ENCODE measurements around the gene CACNA2D3. TPM values are rescaled to one million over a fixed set of nuclear protein-coding genes. Genes with fewer than 3 reads are reported as not detected.

Gene CACNA2D3
- total RNA-seq, 1 donor from 2014 or later = 35.5 TPM

DNA sequence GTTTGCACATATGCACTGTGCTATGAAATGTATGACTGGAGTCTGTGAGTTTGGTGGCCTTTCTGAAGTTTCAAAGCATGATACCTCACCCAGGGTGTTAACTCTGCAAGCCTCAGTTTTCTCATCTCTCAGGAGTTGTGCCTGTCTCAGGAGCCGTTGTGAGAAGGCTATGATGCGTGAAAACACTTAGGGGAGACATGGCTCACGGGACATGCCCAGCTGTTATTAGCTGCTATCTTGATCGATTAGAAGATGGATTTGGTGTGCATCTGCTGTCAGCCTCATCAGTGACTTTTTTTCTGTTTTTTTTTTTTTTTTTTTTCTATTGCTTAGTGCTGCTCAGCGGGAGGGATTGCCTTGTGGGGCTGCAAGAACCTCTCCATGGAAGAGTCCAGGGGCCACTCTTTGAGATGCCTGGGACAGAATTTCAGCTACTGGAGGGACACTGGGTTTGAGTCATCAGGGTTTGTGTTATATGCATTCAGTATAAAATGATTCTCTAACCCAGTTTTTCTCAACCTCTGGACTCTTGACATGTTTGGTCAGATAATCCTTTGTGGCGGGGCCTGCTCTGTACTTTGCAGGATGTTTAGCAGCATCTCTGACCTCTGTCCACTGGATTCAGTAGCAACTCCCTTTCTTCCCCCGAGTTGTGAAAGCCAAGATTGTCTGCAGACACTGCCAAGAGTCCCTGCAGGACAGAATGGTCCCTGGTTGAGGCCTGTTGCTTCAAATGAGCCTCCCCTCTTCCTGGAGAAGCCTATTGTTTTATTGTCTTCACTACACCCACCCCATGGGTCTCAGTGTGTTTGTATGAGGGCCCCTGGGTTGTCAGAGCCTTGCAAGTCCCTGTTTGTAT is 181.4 kb downstream of the CACNA2D3 start:
- DNase-seq = no peak
- ATAC-seq (ENCODE audit: poor library complexity) = no peak
- intact Hi-C loops (cut with DNase I) = no loop called here

GRCh38 chr3:54304877-54305276 is 182.5 kb downstream of the CACNA2D3 start:
- ATAC-seq (ENCODE audit: poor library complexity) (no peak), DNase-seq (no peak)
- intact Hi-C loops (cut with DNase I) = no loop called here

DNA sequence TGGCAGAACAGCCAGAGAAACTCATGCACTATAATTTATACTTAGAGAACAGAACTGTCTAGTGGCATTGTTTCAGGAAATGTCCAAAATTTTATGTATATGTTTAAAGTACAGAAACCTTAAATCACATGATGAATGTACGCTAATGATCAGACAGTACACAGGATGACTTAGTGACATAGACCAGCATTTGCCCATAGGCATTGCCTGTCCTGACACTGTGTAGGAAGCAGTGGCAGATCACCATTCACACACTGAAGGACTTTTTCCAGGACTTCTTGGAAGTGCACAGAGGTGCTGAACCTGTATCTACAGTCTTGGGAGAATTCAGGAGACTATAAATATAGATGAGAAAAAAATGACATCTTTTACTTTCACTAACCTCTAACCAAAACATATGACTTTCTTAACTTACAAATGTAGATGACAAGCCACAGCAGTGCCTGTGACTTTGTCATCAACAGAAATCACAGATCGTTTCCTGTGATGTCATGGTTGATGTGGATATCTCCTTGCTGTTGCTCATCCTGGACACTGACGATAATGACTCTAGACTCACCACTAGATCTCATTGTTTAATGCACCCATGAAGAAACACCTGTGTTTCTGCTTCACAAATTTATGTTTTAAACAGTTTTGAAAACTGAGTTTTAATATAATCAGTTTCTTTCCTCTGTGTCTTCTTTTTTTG is 183.2 kb downstream of the CACNA2D3 start:
- ATAC-seq (ENCODE audit: poor library complexity) (no peak), DNase-seq (no peak)
- intact Hi-C loops (cut with DNase I) = no loop called here

- intact Hi-C loops (cut with DNase I) = no loop called here
- ATAC-seq (ENCODE audit: poor library complexity) = no peak
- DNase-seq = no peak
Observed at GRCh38 chr3:54307566-54308180, 185.3 kb downstream of the CACNA2D3 start.

GRCh38 chr3:54309601-54310000 is 187.2 kb downstream of the CACNA2D3 start:
- intact Hi-C loops (cut with DNase I) = no loop called here
- no peak for ATAC-seq (ENCODE audit: poor library complexity)
- DNase-seq = no peak

GRCh38 chr3:54311211-54311747 is 188.9 kb downstream of the CACNA2D3 start:
- intact Hi-C loops (cut with DNase I) = no loop called here
- DNase-seq (no peak), ATAC-seq (ENCODE audit: poor library complexity) (no peak)

GRCh38 chr3:54312156-54312899 is 190.0 kb downstream of the CACNA2D3 start:
- ATAC-seq (ENCODE audit: poor library complexity) (no peak), DNase-seq (no peak)
- intact Hi-C loops (cut with DNase I) = no loop called here

DNA sequence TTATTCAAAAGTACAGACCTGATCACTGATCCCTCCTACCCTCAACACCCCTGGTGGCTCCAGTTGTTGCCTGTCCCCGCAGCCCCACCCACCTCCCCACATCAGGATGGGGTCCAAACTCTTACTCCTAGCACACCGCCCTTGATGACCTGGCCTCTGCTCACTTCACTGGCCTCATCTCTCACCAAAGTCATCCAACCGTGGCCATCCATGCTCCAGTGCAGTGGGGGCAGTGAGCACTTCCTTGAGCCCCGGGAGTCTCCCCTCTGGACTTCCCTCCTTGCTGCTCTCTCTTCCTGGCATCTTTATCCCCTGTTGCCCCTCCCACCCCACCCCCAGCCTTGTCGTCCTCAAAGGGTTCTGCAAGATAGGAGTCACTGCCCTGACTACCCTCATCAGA is 191.1 kb downstream of the CACNA2D3 start:
- intact Hi-C loops (cut with DNase I) = no loop called here
- ATAC-seq (ENCODE audit: poor library complexity) = no peak

GRCh38 chr3:54321520-54321919 is 199.2 kb downstream of the CACNA2D3 start:
- ATAC-seq (ENCODE audit: poor library complexity) (no peak), DNase-seq (no peak)
- intact Hi-C loops (cut with DNase I) = no loop called here

More for the DNA sequence above, 191.1 kb downstream of the CACNA2D3 start:
- DNase-seq = no peak

- intact Hi-C loops (cut with DNase I) = no loop called here
- peak; percentile 31 for ATAC-seq (ENCODE audit: poor library complexity)
- DNase-seq = no peak
Observed at GRCh38 chr3:54322354-54322753, 200.0 kb downstream of the CACNA2D3 start.

GRCh38 chr3:54324103-54324502 is 201.8 kb downstream of the CACNA2D3 start:
- ATAC-seq (ENCODE audit: poor library complexity) = no peak
- no peak for DNase-seq
- intact Hi-C loops (cut with DNase I) = no loop called here

DNA sequence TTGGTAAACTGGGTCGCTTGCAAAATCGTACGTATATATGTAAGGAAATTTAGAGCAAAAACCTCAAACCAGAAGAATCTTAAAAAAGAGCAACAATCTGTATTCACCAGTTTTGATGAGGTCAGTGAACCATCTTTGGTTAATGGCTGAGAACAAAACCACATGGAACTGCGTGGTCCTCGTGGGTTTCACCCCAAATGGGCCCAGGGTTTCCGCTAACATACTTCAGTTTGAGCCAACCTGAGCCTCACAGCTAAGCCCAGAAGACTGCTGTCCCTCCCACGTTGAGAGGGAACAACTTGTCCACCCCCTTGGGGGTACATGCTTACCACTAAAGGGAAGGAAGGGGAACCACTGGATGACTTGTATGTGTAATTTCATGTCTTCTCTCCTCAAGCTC is 204.6 kb downstream of the CACNA2D3 start:
- intact Hi-C loops (cut with DNase I) = no loop called here
- ATAC-seq (ENCODE audit: poor library complexity) (no peak), DNase-seq (no peak)

DNA sequence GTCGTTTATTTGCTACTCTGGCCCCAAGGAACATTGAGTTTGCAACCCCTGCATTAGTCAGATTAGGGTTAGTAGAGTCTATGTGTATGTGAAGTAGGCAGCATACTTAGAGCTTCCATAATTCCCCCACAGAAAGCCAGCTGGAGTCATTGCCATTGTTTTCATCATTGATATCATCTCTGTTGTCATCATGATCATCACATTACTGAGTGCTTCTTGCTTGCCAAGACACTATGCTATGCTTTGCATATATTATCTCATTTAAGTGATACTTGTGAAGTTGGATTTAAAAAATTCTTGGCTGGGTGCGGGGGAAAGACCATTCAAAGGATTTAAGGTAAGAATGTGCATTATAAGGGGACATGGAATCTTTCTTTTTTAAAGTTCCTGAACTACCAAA is 209.0 kb downstream of the CACNA2D3 start:
- intact Hi-C loops (cut with DNase I) = no loop called here
- no peak for DNase-seq
- no peak for ATAC-seq (ENCODE audit: poor library complexity)

- intact Hi-C loops (cut with DNase I) = no loop called here
- no peak for DNase-seq
- no peak for ATAC-seq (ENCODE audit: poor library complexity)
Observed at GRCh38 chr3:54337846-54338245, 215.5 kb downstream of the CACNA2D3 start.

DNA sequence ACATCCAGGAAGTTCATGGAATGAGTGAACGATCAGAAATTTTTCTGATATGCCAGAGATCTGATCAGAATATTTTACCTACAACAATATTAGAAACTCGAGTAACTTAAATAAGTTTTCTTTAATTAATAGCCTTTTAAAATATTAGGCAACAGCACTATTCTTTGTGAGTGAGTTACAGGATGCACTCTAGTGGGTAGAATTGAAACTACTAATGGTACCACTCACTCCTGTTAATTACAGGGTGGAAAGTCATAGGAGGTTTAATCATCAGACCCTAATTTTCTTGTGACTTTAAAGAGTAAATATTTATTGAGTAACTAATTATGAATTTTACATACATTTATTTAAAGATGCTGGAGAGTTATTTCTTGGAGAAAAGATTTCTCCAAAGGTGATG is 217.3 kb downstream of the CACNA2D3 start:
- no peak for DNase-seq
- intact Hi-C loops (cut with DNase I) = no loop called here
- no peak for ATAC-seq (ENCODE audit: poor library complexity)

DNA sequence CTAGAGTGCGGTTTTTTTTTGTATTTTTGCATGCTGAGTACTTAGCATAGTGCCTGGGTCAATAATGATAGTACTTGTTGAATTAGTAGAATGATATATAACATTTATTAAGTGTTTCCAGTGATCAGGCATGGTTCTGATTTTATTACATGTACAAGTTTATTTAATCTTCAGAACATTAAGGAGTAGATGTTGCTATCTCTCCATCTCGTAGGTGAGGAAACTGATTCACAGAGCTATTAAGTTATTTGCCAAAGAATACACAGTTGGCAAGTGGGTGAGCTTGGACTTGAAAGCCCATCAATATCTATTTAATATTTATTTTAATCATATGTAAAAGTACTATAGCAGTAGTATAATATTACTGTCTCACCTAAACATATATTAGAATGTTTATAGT is 219.5 kb downstream of the CACNA2D3 start:
- intact Hi-C loops (cut with DNase I) = no loop called here
- ATAC-seq (ENCODE audit: poor library complexity) (no peak), DNase-seq (no peak)

DNA sequence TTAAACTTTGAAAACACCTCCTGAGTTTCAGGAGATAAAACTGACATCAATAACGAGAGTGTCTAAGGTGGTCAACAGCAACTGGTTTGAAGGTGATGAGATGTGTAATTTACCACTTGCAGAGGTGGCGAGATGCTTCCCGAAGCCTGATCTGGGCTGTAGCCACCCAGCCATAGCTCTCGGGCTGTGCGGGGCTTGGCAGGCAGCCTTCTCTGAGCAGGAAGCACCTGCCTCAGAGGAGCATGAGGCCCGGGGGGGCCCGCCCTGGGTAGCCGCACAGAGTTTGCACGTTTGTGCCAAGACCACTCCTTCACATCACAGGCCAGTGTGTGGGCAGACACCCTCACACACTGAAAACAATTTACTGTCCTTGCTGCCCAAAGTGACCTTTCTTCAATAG is 220.3 kb downstream of the CACNA2D3 start:
- intact Hi-C loops (cut with DNase I) = no loop called here
- DNase-seq = no peak
- ATAC-seq (ENCODE audit: poor library complexity) = peak; percentile 67

DNA sequence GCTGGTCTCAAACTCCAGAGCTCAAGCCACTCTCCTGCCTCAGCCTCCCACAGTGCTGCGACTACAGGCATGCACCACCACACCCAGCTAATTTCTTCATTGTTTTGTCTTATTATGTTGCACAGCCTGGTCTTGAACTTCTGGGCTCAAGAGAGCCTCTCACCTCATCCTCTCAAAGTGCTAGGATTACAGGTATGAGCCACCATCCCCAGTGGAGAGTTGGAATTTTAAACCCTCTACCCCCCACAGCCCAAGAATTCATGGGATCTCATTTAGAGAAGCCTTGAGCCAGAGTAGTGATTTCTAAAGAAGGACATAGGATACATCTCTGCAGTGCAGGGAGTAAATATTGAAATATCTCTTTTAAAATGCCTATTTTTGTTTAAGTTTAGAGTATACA is 221.1 kb downstream of the CACNA2D3 start:
- ATAC-seq (ENCODE audit: poor library complexity) (no peak), DNase-seq (no peak)
- intact Hi-C loops (cut with DNase I) = no loop called here
